A549 (cell line): ENCODE data around the gene RAP2A. TPM values are rescaled to one million over a fixed set of nuclear protein-coding genes. Genes with fewer than 3 reads are reported as not detected.

Experiments
- ATAC-seq, 2 experiments: fragments of 200-7000 bp in 1 of 2; fragments of >200 bp in 1 of 2; cut with Nextera tagmentation in 1 of 2; cut with Tn5 transposase in 1 of 2; 3 replicates each; pipeline versions ENCODE4 v1.8.0 to v1.9.1; 2018 to 2020; ENCODE audit warnings: mild to moderate bottlenecking in 1 of 2, moderate library complexity in 1 of 2
- CTCF ChIA-PET: fragments of 300-600 bp; sonication (Branson Sonifier 250); formaldehyde crosslinking; extraction: SDS; loops from one replicate; lab custom pipeline; 2021; ENCODE audit warnings: antibody characterized with exemption, inconsistent platforms; lab: Yijun Ruan, JAX
- POLR2A ChIA-PET: fragments of 350-600 bp; formaldehyde crosslinking; extraction: SDS; loops from one replicate; lab custom pipeline; 2021; ENCODE audit warnings: antibody characterized with exemption, inconsistent platforms; lab: Yijun Ruan, JAX
- DNase-seq, 2 experiments: peaks; one replicate each; pipeline versions ENCODE4 v3.0.0 to v3.0.0-alpha.2; 2011 to 2016; ENCODE audit warnings: low read depth in 1 of 2, low spot score in 1 of 2
- FAIRE-seq: peaks from 2 replicates; lab custom pipeline; 2011; peaks lifted over from hg19 to GRCh38; lab: Jason Lieb, UNC
- H3K27ac ChIP-seq, 2 experiments: fragments of >200 bp; sonication (Bioruptor Twin); formaldehyde crosslinking; 3 replicates each; pipeline ENCODE4 v1.5.1; 2016 to 2017
- H3K4me1 ChIP-seq: fragments of >200 bp; sonication (Bioruptor Twin); formaldehyde crosslinking; 3 replicates; pipeline ENCODE4 v1.6.1; 2016
- H3K4me2 ChIP-seq: fragments of >200 bp; sonication (Bioruptor Twin); formaldehyde crosslinking; 3 replicates; pipeline ENCODE4 v1.6.1; 2016
- H3K4me3 ChIP-seq: fragments of >200 bp; sonication (Bioruptor Twin); formaldehyde crosslinking; 3 replicates; pipeline ENCODE4 v1.5.1; 2016
- H3K9me3 ChIP-seq: fragments of >200 bp; sonication (Bioruptor Twin); formaldehyde crosslinking; 3 replicates; pipeline ENCODE4 v1.6.1; 2016
- BHLHE40 ChIP-seq: IDR thresholded peaks from 2 replicates; pipeline ENCODE4 v1.6.1; 2012; ENCODE audit warnings: low read depth, low read length, inconsistent platforms
- CBX2 ChIP-seq: fragments of 200-600 bp; sonication (generic); IDR thresholded peaks from 2 replicates; pipeline ENCODE4 v1.6.1; 2016; ENCODE audit warnings: low read depth, mild to moderate bottlenecking, borderline replicate concordance
- CBX8 ChIP-seq: fragments of 200-600 bp; sonication (generic); IDR thresholded peaks from 2 replicates; pipeline ENCODE4 v1.6.1; 2016
- CEBPB ChIP-seq, 2 experiments: fragments of >200 bp in 1 of 2; sonication (Bioruptor Twin) in 1 of 2; formaldehyde crosslinking in 1 of 2; IDR thresholded peaks; 2 replicates each; pipeline ENCODE4 v1.6.1; 2012 to 2016
- EHMT2 ChIP-seq: fragments of 200-600 bp; sonication (generic); IDR thresholded peaks from 2 replicates; pipeline ENCODE4 v1.6.1; 2016; ENCODE audit warnings: antibody characterized with exemption, low read depth, mild to moderate bottlenecking, moderate library complexity
- EP300 ChIP-seq, 2 experiments: fragments of >200 bp; sonication (Bioruptor Twin); formaldehyde crosslinking; IDR thresholded peaks; 2 replicates in 1 of 2; 3 replicates in 1 of 2; pipeline ENCODE4 v1.6.1; 2016 to 2017
- ESRRA ChIP-seq: fragments of 150-350 bp; IDR thresholded peaks from 2 replicates; pipeline ENCODE4 v1.6.1; 2014; ENCODE audit warnings: mild to moderate bottlenecking, low read length, borderline replicate concordance
- FOSB ChIP-seq: fragments of 250-450 bp; sonication (Bioruptor Pico); IDR thresholded peaks from 2 replicates; pipeline ENCODE4 v1.5.0; 2020; ENCODE audit warnings: mild to moderate bottlenecking, moderate library complexity
- FOSL2 ChIP-seq, 2 experiments: fragments of 450-650 bp in 1 of 2; fragments of >200 bp in 1 of 2; sonication (Bioruptor Twin) in 1 of 2; formaldehyde crosslinking; IDR thresholded peaks; 2 replicates each; pipeline versions ENCODE4 v1.5.0 to v1.6.1; 2016 to 2020; ENCODE audit warnings: mild to moderate bottlenecking in 1 of 2, moderate library complexity in 1 of 2
- GATA3 ChIP-seq: IDR thresholded peaks from 2 replicates; pipeline ENCODE4 v1.6.1; 2012; ENCODE audit warnings: borderline replicate concordance
- HDAC2 ChIP-seq: fragments of 200-600 bp; sonication (generic); IDR thresholded peaks from 2 replicates; pipeline ENCODE4 v1.6.1; 2016
- JUN ChIP-seq, 2 experiments: fragments of >200 bp; sonication (Bioruptor Twin); formaldehyde crosslinking; IDR thresholded peaks; 2 replicates in 1 of 2; 3 replicates in 1 of 2; pipeline ENCODE4 v1.6.1; 2016 to 2017
- KDM5A ChIP-seq: fragments of 200-600 bp; sonication (generic); IDR thresholded peaks from 2 replicates; pipeline ENCODE4 v1.6.1; 2016; ENCODE audit warnings: antibody characterized with exemption, mild to moderate bottlenecking
- MAFK ChIP-seq: fragments of 450-650 bp; IDR thresholded peaks from 2 replicates; pipeline ENCODE4 v1.6.1; 2014; ENCODE audit not compliant: partially characterized antibody
- MYC ChIP-seq: IDR thresholded peaks from 2 replicates; pipeline ENCODE4 v1.6.1; 2012; ENCODE audit warnings: mild to moderate bottlenecking, inconsistent platforms, low read length, improper control_type of control experiment, borderline replicate concordance
- NR3C1 ChIP-seq: fragments of >200 bp; sonication (Bioruptor Twin); formaldehyde crosslinking; IDR thresholded peaks from 3 replicates; pipeline ENCODE4 v1.6.1; 2017
- POLR2A ChIP-seq: IDR thresholded peaks from 2 replicates; pipeline ENCODE4 v1.6.1; 2012; ENCODE audit warnings: mild to moderate bottlenecking, low read length
- RAD21 ChIP-seq, 2 experiments: fragments of >200 bp in 1 of 2; sonication (Bioruptor Twin) in 1 of 2; formaldehyde crosslinking in 1 of 2; IDR thresholded peaks in 1 of 2; conservative IDR thresholded peaks in 1 of 2; 2 replicates in 1 of 2; 3 replicates in 1 of 2; pipeline ENCODE4 v1.6.1; 2012 to 2018; ENCODE audit warnings: inconsistent platforms in 1 of 2
- RARB ChIP-seq: fragments of 250-450 bp; sonication (Bioruptor Pico); IDR thresholded peaks from 2 replicates; pipeline ENCODE4 v1.8.0; 2021; ENCODE audit warnings: mild to moderate bottlenecking, moderate library complexity
- RCOR1 ChIP-seq: fragments of 150-350 bp; IDR thresholded peaks from 2 replicates; pipeline ENCODE4 v1.6.1; 2014; ENCODE audit warnings: antibody characterized with exemption, low read length, low read depth
- RNF2 ChIP-seq: fragments of 200-600 bp; sonication (generic); IDR thresholded peaks from 2 replicates; pipeline ENCODE4 v1.6.1; 2016; ENCODE audit warnings: low read depth, mild to moderate bottlenecking, antibody characterized with exemption, moderate library complexity, borderline replicate concordance
- SMC3 ChIP-seq: fragments of >200 bp; sonication (Bioruptor Twin); formaldehyde crosslinking; IDR thresholded peaks from 3 replicates; pipeline ENCODE4 v1.6.1; 2018; ENCODE audit warnings: inconsistent platforms
- ZC3H11A ChIP-seq: fragments of 450-650 bp; IDR thresholded peaks from 2 replicates; pipeline ENCODE4 v1.6.1; 2014; ENCODE audit warnings: antibody characterized with exemption, mild to moderate bottlenecking
- ZFP36 ChIP-seq: fragments of 450-650 bp; IDR thresholded peaks from 2 replicates; pipeline ENCODE4 v1.6.1; 2014; ENCODE audit warnings: borderline replicate concordance; ENCODE audit not compliant: partially characterized antibody
- WGBS: methylation state at CpG from one replicate; pipeline ENCODE4 v1.1.6; 2017; ENCODE audit errors: missing lambda C conversion rate; 5-methylcytosine and 5-hydroxymethylcytosine counted together
- polyA plus RNA-seq, 4 experiments: library from polyadenylated mRNA; depleted of rRNA in 3 of 4; stranded (reverse); fragments of >200 nt; fragmentation: RNase III in 1 of 4; extraction: RNeasy Plus Mini Kit Qiagen cat#74134 plus additional on column Dnase treatment in 1 of 4; gene quantifications; 2 replicates in 3 of 4; 3 replicates in 1 of 4; pipeline ENCODE4 v1.2.3, GENCODE V29; 2011 to 2017
- TF ChIP-seq, protein P1 (sequence below): fragments of >200 bp; sonication (Bioruptor Twin); formaldehyde crosslinking; IDR thresholded peaks from 3 replicates; pipeline ENCODE4 v1.5.1; 2016
- TF ChIP-seq, protein P2 (sequence below): fragments of 250-450 bp; sonication (Bioruptor Pico); IDR thresholded peaks from 2 replicates; pipeline ENCODE4 v1.5.0; 2020; ENCODE audit warnings: low read depth, mild to moderate bottlenecking, moderate library complexity
- TF ChIP-seq, protein P3 (sequence below): fragments of 150-350 bp; IDR thresholded peaks from 2 replicates; pipeline ENCODE4 v1.6.1; 2014; ENCODE audit warnings: low read depth, mild to moderate bottlenecking, low read length
- TF ChIP-seq, protein P4 (sequence below): fragments of 450-650 bp; IDR thresholded peaks from 2 replicates; pipeline ENCODE4 v1.6.1; 2014; ENCODE audit warnings: antibody characterized with exemption
- TF ChIP-seq, protein P5 (sequence below): fragments of 200-600 bp; sonication (generic); IDR thresholded peaks from 2 replicates; pipeline ENCODE4 v1.6.1; 2016; ENCODE audit warnings: antibody characterized with exemption, mild to moderate bottlenecking, moderate library complexity

Gene RAP2A
- polyA plus RNA-seq, 2 of the 4 experiments (the other 2 are of a cell fraction) = 8.7 to 10.9 TPM

DNA sequence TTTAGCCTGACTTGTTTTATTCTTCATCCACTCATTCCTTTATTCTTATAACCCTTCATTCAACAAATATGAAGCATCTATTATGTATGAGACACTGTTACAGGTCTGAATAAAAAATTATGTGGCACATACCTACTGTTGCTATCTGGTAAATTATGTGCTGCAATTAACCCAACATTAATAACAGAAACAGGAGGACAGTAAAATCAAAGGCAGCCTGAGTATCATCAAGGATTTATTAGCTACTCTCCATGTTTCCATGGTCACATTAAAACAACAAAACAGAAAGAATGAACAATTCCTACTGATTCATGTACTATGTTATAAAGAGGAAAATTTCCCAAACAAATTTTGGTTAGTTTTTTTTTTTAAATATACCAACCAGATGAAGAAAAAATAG lies 43.9 kb downstream of the RAP2A start:
- H3K4me2 ChIP-seq = no peak overlapping the region
- DNase-seq = no peak
- FAIRE-seq = no peak
- H3K4me3 ChIP-seq = no peak overlapping the region
- no peak for TF ChIP-seq RARB (CRISPR knock-in tag)
- no peak for TF ChIP-seq EHMT2
- TF ChIP-seq RNF2 = no peak
- no peak for TF ChIP-seq POLR2A
- no peak for TF ChIP-seq FOSL2 (IDR thresholded peaks at IDR 0.05)
- no peak for TF ChIP-seq FOSL2 (CRISPR knock-in tag; IDR thresholded peaks at IDR 0.05)
- no peak for TF ChIP-seq FOSB (CRISPR knock-in tag)
- TF ChIP-seq CEBPB (IDR thresholded peaks at IDR 0.05) = no peak
- no peak for TF ChIP-seq MAFK
- TF ChIP-seq CBX8 = no peak
- no peak for TF ChIP-seq RCOR1
- no peak for TF ChIP-seq JUN (IDR thresholded peaks at IDR 0.05)
- TF ChIP-seq, protein P1, sequence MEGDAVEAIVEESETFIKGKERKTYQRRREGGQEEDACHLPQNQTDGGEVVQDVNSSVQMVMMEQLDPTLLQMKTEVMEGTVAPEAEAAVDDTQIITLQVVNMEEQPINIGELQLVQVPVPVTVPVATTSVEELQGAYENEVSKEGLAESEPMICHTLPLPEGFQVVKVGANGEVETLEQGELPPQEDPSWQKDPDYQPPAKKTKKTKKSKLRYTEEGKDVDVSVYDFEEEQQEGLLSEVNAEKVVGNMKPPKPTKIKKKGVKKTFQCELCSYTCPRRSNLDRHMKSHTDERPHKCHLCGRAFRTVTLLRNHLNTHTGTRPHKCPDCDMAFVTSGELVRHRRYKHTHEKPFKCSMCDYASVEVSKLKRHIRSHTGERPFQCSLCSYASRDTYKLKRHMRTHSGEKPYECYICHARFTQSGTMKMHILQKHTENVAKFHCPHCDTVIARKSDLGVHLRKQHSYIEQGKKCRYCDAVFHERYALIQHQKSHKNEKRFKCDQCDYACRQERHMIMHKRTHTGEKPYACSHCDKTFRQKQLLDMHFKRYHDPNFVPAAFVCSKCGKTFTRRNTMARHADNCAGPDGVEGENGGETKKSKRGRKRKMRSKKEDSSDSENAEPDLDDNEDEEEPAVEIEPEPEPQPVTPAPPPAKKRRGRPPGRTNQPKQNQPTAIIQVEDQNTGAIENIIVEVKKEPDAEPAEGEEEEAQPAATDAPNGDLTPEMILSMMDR = no peak
- TF ChIP-seq MYC = no peak
- no peak for TF ChIP-seq ZFP36
- TF ChIP-seq NR3C1 = no peak
- TF ChIP-seq RAD21 (conservative IDR thresholded peaks at IDR 0.05 in 1 of 2, IDR thresholded peaks at IDR 0.05 in 1 of 2) = no peak
- TF ChIP-seq, protein P2, sequence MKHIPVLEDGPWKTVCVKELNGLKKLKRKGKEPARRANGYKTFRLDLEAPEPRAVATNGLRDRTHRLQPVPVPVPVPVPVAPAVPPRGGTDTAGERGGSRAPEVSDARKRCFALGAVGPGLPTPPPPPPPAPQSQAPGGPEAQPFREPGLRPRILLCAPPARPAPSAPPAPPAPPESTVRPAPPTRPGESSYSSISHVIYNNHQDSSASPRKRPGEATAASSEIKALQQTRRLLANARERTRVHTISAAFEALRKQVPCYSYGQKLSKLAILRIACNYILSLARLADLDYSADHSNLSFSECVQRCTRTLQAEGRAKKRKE (CRISPR knock-in tag) = no peak
- no peak for TF ChIP-seq HDAC2
- TF ChIP-seq, protein P3, sequence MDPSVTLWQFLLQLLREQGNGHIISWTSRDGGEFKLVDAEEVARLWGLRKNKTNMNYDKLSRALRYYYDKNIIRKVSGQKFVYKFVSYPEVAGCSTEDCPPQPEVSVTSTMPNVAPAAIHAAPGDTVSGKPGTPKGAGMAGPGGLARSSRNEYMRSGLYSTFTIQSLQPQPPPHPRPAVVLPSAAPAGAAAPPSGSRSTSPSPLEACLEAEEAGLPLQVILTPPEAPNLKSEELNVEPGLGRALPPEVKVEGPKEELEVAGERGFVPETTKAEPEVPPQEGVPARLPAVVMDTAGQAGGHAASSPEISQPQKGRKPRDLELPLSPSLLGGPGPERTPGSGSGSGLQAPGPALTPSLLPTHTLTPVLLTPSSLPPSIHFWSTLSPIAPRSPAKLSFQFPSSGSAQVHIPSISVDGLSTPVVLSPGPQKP = no peak
- TF ChIP-seq, all 56 proteins: peak for 0
- H3K27ac ChIP-seq = no peak overlapping the region
- ChIA-PET POLR2A (no interaction called here), CTCF (interaction anchor here (0.7 kb wide), 1 partner anchor 24 kb away, joined by 5 read pairs; no protein-coding TSS in a partner anchor)
- H3K4me1 ChIP-seq = no peaks in the 10 kb centered on the region
- no peaks in the 10 kb centered on the region for H3K9me3 ChIP-seq
- no peak for ATAC-seq

DNA sequence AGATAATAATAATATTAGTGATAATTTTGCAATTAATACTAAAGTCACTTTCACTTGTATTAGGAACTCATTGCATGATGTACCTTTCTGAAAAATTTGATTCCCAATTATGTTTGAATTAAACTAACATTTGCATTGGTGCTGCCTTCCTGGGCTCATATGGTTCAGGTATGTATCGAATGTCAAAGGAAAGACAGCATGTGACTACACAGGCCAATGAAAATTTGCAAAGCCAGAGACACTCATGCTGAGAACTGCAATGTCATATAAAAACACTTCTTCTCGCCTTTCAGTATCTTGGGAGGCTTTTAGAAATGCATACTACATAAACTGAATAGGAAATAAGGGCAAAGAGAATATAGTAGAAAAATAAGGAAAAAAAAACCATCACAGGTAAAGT lies 44.3 kb downstream of the RAP2A start:
- WGBS = 44% methylated on average over 2 of the region's 2 CpGs
- Histone ChIP-seq H3K4me1 (no peaks in the 10 kb centered on the region), H3K27ac (no peak overlapping the region), H3K4me2 (no peak overlapping the region), H3K9me3 (no peaks in the 10 kb centered on the region), H3K4me3 (no peak overlapping the region)
- ATAC-seq (no peak), FAIRE-seq (no peak), DNase-seq (no peak)
- POLR2A ChIA-PET = no interaction called here
- no peak for TF ChIP-seq ESRRA
- no peak for TF ChIP-seq NR3C1
- no peak for TF ChIP-seq CBX2
- no peak for TF ChIP-seq GATA3
- TF ChIP-seq BHLHE40 = no peak
- no peak for TF ChIP-seq MAFK
- CTCF ChIA-PET = interaction anchor here (0.7 kb wide), 1 partner anchor 24 kb away, joined by 5 read pairs; no protein-coding TSS in a partner anchor

DNA sequence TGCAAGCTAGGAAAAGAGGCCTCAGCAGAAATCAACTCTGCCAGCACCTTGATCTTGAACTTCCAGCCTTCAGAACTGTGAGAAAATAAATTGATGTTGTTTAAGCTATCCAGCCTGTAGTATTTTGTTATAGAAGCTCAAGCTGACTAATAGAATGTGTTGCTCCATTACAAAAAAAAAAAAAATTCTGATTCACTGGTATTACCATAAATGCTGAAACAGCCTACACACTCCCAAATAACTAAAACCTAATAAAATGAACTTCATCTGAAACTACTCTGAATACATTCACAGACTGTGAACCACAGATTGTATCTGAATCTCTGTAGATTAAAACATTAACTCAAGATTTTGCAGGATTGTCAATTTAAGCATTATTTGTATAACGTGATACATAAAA lies 49.5 kb downstream of the RAP2A start:
- ATAC-seq = no peak
- CTCF ChIA-PET = no interaction called here
- no peak for FAIRE-seq
- Histone ChIP-seq H3K9me3 (no peaks in the 10 kb centered on the region), H3K4me1 (no peaks in the 10 kb centered on the region), H3K27ac (no peak overlapping the region), H3K4me3 (no peak overlapping the region), H3K4me2 (no peak overlapping the region)
- WGBS = 56% methylated on average over 1 of the region's 1 CpG
- no peak for DNase-seq
- POLR2A ChIA-PET = no interaction called here
- TF ChIP-seq, protein P4, sequence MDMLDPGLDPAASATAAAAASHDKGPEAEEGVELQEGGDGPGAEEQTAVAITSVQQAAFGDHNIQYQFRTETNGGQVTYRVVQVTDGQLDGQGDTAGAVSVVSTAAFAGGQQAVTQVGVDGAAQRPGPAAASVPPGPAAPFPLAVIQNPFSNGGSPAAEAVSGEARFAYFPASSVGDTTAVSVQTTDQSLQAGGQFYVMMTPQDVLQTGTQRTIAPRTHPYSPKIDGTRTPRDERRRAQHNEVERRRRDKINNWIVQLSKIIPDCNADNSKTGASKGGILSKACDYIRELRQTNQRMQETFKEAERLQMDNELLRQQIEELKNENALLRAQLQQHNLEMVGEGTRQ = no peak
- TF ChIP-seq, protein P5, sequence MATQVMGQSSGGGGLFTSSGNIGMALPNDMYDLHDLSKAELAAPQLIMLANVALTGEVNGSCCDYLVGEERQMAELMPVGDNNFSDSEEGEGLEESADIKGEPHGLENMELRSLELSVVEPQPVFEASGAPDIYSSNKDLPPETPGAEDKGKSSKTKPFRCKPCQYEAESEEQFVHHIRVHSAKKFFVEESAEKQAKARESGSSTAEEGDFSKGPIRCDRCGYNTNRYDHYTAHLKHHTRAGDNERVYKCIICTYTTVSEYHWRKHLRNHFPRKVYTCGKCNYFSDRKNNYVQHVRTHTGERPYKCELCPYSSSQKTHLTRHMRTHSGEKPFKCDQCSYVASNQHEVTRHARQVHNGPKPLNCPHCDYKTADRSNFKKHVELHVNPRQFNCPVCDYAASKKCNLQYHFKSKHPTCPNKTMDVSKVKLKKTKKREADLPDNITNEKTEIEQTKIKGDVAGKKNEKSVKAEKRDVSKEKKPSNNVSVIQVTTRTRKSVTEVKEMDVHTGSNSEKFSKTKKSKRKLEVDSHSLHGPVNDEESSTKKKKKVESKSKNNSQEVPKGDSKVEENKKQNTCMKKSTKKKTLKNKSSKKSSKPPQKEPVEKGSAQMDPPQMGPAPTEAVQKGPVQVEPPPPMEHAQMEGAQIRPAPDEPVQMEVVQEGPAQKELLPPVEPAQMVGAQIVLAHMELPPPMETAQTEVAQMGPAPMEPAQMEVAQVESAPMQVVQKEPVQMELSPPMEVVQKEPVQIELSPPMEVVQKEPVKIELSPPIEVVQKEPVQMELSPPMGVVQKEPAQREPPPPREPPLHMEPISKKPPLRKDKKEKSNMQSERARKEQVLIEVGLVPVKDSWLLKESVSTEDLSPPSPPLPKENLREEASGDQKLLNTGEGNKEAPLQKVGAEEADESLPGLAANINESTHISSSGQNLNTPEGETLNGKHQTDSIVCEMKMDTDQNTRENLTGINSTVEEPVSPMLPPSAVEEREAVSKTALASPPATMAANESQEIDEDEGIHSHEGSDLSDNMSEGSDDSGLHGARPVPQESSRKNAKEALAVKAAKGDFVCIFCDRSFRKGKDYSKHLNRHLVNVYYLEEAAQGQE = no peak
- no peak for TF ChIP-seq KDM5A
- TF ChIP-seq EP300 (IDR thresholded peaks at IDR 0.05) = no peak
- no peak for TF ChIP-seq BHLHE40
- TF ChIP-seq FOSL2 (IDR thresholded peaks at IDR 0.05) = no peak
- no peak for TF ChIP-seq FOSL2 (CRISPR knock-in tag; IDR thresholded peaks at IDR 0.05)
- TF ChIP-seq CEBPB (IDR thresholded peaks at IDR 0.05) = no peak
- no peak for TF ChIP-seq SMC3
- no peak for TF ChIP-seq POLR2A
- TF ChIP-seq ZC3H11A = no peak
